ENCODE data around the gene SLC39A11. TPM values are rescaled to one million over a fixed set of nuclear protein-coding genes. Genes with fewer than 3 reads are reported as not detected.

Gene SLC39A11
- total RNA-seq, 1 experiment from 2014 or later = 56.1 TPM

DNA sequence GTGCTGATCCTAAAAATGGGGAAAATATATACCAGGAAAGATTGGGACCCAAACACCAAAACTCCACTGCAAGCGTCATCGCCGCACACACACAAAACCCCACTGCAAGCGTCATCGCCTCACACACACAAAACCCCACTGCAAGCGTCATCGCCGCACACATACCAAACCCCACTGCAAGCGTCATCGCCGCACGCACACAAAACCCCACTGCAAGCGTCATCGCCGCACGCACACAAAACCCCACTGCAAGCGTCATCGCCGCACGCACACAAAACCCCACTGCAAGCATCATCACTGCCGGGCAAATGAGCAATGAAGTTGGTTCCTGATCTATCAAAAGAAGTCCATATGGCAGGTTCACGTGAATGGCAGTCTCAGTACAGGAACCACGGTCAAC, 144.4 kb downstream of the SLC39A11 start:
- no peaks in the 10 kb centered on the region for H3K36me3 ChIP-seq (ENCODE audit: control insufficient read depth, insufficient read depth, low read length)
- no peaks in the 10 kb centered on the region for H3K9me3 ChIP-seq (ENCODE audit: control insufficient read depth, insufficient read depth, low read depth, low read length)
- ATAC-seq (no peak), DNase-seq (ENCODE audit: low read depth, low spot score) (no peak)
- ChIA-PET CTCF (no interaction called here), POLR2A (no interaction called here)
- intact Hi-C loops (cut with micrococcal nuclease; ENCODE audit: unreplicated experiment) (no loop called here), in situ Hi-C loops (cut with HindIII; ENCODE audit: low pct_unique_long_range_greater_than_20kb, low sequenced_read_pairs) (no loop called here)
- peaks cover 6% of the 10 kb centered on the region for H3K4me1 ChIP-seq (ENCODE audit: control insufficient read depth, insufficient read depth, low read length)
- H3K27me3 ChIP-seq (ENCODE audit: control insufficient read depth, insufficient read depth, low read length) = no peaks in the 10 kb centered on the region
- TF ChIP-seq TCF7L2 (IDR thresholded peaks at IDR 0.05; ENCODE audit: low read depth, low read length) = no peak
- TF ChIP-seq, protein P1, sequence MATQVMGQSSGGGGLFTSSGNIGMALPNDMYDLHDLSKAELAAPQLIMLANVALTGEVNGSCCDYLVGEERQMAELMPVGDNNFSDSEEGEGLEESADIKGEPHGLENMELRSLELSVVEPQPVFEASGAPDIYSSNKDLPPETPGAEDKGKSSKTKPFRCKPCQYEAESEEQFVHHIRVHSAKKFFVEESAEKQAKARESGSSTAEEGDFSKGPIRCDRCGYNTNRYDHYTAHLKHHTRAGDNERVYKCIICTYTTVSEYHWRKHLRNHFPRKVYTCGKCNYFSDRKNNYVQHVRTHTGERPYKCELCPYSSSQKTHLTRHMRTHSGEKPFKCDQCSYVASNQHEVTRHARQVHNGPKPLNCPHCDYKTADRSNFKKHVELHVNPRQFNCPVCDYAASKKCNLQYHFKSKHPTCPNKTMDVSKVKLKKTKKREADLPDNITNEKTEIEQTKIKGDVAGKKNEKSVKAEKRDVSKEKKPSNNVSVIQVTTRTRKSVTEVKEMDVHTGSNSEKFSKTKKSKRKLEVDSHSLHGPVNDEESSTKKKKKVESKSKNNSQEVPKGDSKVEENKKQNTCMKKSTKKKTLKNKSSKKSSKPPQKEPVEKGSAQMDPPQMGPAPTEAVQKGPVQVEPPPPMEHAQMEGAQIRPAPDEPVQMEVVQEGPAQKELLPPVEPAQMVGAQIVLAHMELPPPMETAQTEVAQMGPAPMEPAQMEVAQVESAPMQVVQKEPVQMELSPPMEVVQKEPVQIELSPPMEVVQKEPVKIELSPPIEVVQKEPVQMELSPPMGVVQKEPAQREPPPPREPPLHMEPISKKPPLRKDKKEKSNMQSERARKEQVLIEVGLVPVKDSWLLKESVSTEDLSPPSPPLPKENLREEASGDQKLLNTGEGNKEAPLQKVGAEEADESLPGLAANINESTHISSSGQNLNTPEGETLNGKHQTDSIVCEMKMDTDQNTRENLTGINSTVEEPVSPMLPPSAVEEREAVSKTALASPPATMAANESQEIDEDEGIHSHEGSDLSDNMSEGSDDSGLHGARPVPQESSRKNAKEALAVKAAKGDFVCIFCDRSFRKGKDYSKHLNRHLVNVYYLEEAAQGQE (IDR thresholded peaks at IDR 0.05; ENCODE audit: insufficient read depth in 1 of 2, low read depth in 2 of 2, low read length in 1 of 2) = no peak
- no peak for TF ChIP-seq POLR2AphosphoS5 (IDR thresholded peaks at IDR 0.05; ENCODE audit: low read depth, low read length)
- TF ChIP-seq, protein P2, sequence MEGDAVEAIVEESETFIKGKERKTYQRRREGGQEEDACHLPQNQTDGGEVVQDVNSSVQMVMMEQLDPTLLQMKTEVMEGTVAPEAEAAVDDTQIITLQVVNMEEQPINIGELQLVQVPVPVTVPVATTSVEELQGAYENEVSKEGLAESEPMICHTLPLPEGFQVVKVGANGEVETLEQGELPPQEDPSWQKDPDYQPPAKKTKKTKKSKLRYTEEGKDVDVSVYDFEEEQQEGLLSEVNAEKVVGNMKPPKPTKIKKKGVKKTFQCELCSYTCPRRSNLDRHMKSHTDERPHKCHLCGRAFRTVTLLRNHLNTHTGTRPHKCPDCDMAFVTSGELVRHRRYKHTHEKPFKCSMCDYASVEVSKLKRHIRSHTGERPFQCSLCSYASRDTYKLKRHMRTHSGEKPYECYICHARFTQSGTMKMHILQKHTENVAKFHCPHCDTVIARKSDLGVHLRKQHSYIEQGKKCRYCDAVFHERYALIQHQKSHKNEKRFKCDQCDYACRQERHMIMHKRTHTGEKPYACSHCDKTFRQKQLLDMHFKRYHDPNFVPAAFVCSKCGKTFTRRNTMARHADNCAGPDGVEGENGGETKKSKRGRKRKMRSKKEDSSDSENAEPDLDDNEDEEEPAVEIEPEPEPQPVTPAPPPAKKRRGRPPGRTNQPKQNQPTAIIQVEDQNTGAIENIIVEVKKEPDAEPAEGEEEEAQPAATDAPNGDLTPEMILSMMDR (IDR thresholded peaks at IDR 0.05) = no peak
- TF ChIP-seq SIN3A (IDR thresholded peaks at IDR 0.05; ENCODE audit: borderline replicate concordance, insufficient read depth, low read depth, low read length) = no peak
- no peak overlapping the region for H3K4me3 ChIP-seq (ENCODE audit: low read depth in 2 of 2, low read length in 2 of 2)
- BruUV-seq (replicated peaks) = no TSS peak
- H3K27ac ChIP-seq (ENCODE audit: low read length) = no peak overlapping the region

DNA sequence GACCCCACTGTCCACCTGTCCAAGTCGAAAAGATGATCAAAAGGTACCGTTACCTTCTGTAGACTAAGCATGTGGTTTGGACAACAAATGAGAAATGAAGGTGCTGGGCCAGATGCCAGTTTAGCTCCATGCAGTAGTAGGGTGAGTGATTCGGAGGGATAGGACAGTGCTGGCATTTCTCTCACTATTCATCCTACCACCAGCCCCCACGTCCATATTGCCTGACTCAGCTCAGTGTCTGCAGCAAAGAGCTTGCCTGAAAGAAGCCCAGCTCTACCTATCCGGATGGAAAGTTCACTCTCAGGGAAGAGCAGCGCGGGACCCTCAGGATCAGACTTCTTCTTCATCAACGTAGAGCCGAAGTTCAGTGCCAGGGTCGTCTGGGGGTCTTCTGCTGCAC, 145.0 kb downstream of the SLC39A11 start:
- TF ChIP-seq POLR2AphosphoS5 (IDR thresholded peaks at IDR 0.05; ENCODE audit: low read depth, low read length) = no peak
- TF ChIP-seq, protein P2 (IDR thresholded peaks at IDR 0.05) = no peak
- TF ChIP-seq SIN3A (IDR thresholded peaks at IDR 0.05; ENCODE audit: borderline replicate concordance, insufficient read depth, low read depth, low read length) = no peak
- no peak for TF ChIP-seq TCF7L2 (IDR thresholded peaks at IDR 0.05; ENCODE audit: low read depth, low read length)
- TF ChIP-seq, protein P1 (IDR thresholded peaks at IDR 0.05; ENCODE audit: insufficient read depth in 1 of 2, low read depth in 2 of 2, low read length in 1 of 2) = no peak
- no peaks in the 10 kb centered on the region for H3K36me3 ChIP-seq (ENCODE audit: control insufficient read depth, insufficient read depth, low read length)
- in situ Hi-C loops (cut with HindIII; ENCODE audit: low pct_unique_long_range_greater_than_20kb, low sequenced_read_pairs) = no loop called here
- CTCF ChIA-PET = no interaction called here
- no TSS peak for BruUV-seq (replicated peaks)
- DNase-seq (ENCODE audit: low read depth, low spot score) (no peak), ATAC-seq (no peak)
- POLR2A ChIA-PET = no interaction called here
- H3K4me3 ChIP-seq (ENCODE audit: low read depth in 2 of 2, low read length in 2 of 2) = no peak overlapping the region
- no peaks in the 10 kb centered on the region for H3K27me3 ChIP-seq (ENCODE audit: control insufficient read depth, insufficient read depth, low read length)
- no peak overlapping the region for H3K27ac ChIP-seq (ENCODE audit: low read length)
- H3K9me3 ChIP-seq (ENCODE audit: control insufficient read depth, insufficient read depth, low read depth, low read length) = no peaks in the 10 kb centered on the region
- H3K4me1 ChIP-seq (ENCODE audit: control insufficient read depth, insufficient read depth, low read length) = peaks cover 6% of the 10 kb centered on the region; the same call in 1 of the 2 replicates
- intact Hi-C loops (cut with micrococcal nuclease; ENCODE audit: unreplicated experiment) = no loop called here

All from Panc1 (cell line).